Activated naive CD8-positive, alpha-beta T cell treated with anti-CD3 and anti-CD28 coated beads, Interleukin-2, amount 50 U/mL, for 24 hours (primary cell): ENCODE results near the gene EMD.
A peak's percentile ranks its signal among the peaks of the same experiment; 100 is the strongest.

Experiments
- ATAC-seq: fragments of 150-1000 bp; cut with Tn5 transposase; one replicate; pipeline ENCODE4 v1.10.0; 2021
- DNase-seq: peaks from one replicate; pipeline ENCODE4 v3.0.0; 2021
- H3K27ac Mint-ChIP-seq: one replicate; pipeline ENCODE4 v1.8.0; 2021; ENCODE audit warnings: mild to moderate bottlenecking, mixed read lengths
- H3K27me3 Mint-ChIP-seq: one replicate; pipeline ENCODE4 v1.8.0; 2021; ENCODE audit warnings: mixed read lengths
- H3K36me3 Mint-ChIP-seq: one replicate; pipeline ENCODE4 v1.8.0; 2021; ENCODE audit warnings: low read depth, mixed read lengths
- H3K4me1 Mint-ChIP-seq: one replicate; pipeline ENCODE4 v1.8.0; 2021; ENCODE audit warnings: mixed read lengths
- H3K4me3 Mint-ChIP-seq: one replicate; pipeline ENCODE4 v1.8.0; 2021; ENCODE audit warnings: mild to moderate bottlenecking, moderate library complexity, mixed read lengths
- H3K9me3 Mint-ChIP-seq: one replicate; pipeline ENCODE4 v1.8.0; 2021; ENCODE audit warnings: mixed read lengths

Gene EMD

DNA sequence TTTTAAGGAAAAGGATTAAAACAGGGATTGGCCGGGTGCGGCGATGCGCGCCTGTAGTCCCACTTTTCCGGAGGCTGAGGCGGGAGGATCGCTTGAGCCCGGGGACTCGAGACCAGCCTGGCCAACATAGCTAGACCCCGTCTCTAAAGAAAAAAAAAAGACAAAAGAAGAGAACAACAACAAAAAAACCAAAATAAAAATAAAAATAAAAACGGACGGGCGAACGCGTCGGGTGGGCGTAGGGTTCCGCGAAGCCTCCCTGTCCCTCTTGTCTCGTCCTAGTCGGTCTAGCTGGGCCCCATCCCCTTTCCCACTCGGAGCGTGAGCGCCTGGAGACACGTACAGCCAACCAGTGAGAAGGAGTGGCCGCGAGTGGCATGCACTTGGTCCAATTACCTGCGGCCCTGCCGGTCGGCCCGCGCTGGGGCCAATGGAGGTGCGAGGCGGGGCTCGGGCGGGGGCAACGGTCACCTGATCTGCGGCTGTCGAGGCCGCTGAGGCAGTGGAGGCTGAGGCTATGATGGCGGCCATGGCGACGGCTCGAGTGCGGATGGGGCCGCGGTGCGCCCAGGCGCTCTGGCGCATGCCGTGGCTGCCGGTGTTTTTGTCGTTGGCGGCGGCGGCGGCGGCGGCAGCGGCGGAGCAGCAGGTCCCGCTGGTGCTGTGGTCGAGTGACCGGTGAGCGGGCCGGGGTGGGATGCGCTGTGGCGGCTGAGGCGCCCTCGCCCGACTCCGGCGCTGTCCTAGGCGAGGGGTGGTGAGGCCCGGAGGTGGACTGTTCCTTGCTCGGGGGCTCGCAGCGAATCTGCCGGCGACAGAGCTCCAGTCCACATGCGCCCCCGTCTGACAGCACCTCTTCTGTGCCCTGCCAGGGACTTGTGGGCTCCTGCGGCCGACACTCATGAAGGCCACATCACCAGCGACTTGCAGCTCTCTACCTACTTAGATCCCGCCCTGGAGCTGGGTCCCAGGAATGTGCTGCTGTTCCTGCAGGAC is 49.4 kb downstream of the EMD start, which contains the start of gene ATP6AP1:
Gene ATP6AP1 (plus strand): TSS at position 502 of the 996 bp plus-strand sequence. CDS start 16 bp downstream, at position 518.
- peak; percentile 99 for ATAC-seq
- H3K36me3 Mint-ChIP-seq: no peaks in the 10 kb centered on the region

DNA sequence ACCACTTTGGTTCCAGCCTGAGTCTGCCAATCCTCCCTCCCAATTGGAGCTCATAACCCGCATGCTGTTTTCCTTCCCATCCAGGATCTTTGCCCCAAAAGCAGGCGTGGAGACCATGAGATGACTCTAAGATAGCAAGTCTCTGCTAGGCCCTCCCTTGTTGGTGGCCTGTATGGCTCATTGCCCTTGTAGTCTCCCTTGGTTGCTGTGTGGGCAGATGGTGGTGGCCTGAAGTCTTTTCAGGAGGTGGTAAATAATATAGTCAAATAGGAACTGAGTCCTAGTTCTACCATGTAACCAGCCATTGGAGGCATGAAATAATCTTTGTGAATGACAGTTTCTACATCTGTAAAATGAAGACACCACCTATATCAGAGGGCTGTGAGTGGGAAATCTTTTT is 50.6 kb downstream of the EMD start:
- H3K27ac Mint-ChIP-seq: peak overlapping the region; percentile 54
- ATAC-seq (no peak), DNase-seq (no peak)
- H3K4me3 Mint-ChIP-seq: peak overlapping the region; percentile 78
- H3K36me3 Mint-ChIP-seq: no peaks in the 10 kb centered on the region
- H3K4me1 Mint-ChIP-seq: peaks cover 26% of the 10 kb centered on the region
- H3K27me3 Mint-ChIP-seq: no peaks in the 10 kb centered on the region
- no peaks in the 10 kb centered on the region for H3K9me3 Mint-ChIP-seq

More for the DNA sequence above, 49.4 kb downstream of the EMD start, which contains the start of gene ATP6AP1:
- Mint-ChIP-seq H3K4me3 (peak within 1 kb of the TSS; percentile 78), H3K27me3 (no peaks in the 10 kb centered on the region), H3K9me3 (no peaks in the 10 kb centered on the region), H3K27ac (peak within 1 kb of the TSS; percentile 65), H3K4me1 (peaks cover 26% of the 10 kb centered on the region)
- peak; percentile 84 for DNase-seq

DNA sequence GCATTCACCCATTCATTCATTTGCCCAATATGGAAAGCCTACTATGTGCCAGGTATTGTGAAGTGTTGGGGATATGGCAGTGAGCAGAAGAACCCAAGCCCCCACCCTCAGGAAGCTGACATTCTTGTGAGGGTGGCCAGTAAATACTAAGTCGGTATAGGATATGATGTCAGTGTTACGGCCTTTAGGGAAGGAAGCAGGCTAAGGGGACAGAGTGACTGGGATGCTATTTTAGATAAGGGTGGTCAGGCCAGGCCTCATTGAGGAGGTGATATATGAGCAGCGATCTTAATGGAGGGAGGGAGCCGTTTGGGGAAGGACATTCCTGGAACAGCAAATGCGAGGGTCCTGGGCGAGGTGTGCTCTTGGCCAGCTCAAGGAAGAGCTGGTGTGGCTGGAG is 51.4 kb downstream of the EMD start:
- DNase-seq (no peak), ATAC-seq (no peak)
- Mint-ChIP-seq H3K4me1 (peaks cover 26% of the 10 kb centered on the region), H3K36me3 (no peaks in the 10 kb centered on the region), H3K27ac (peak overlapping the region; percentile 36), H3K4me3 (peak overlapping the region; percentile 26), H3K9me3 (no peaks in the 10 kb centered on the region), H3K27me3 (no peaks in the 10 kb centered on the region)

DNA sequence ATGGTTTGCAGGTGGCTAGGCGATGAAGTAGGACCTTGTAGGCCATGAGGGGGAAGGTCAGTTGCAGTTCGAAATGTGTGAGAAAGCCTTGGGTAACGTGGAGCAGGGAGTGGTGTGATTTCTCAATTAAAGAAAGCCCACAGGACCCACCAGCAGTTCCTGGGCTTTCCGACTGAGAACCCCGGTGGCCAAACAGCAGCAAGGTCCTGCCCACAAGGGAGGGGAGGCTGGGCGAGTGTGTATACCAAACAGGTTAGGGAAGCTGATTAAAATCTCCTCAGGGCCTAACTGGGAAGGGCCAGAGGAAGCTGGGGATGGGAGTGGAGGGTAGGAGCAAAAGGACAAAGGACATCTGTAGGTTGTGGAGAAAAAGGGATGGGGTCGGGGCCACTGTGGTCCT is 51.8 kb downstream of the EMD start:
- Mint-ChIP-seq H3K9me3 (no peaks in the 10 kb centered on the region), H3K4me1 (peaks cover 27% of the 10 kb centered on the region), H3K36me3 (no peaks in the 10 kb centered on the region), H3K4me3 (no peak overlapping the region), H3K27ac (peak overlapping the region; percentile 36), H3K27me3 (no peaks in the 10 kb centered on the region)
- DNase-seq (no peak), ATAC-seq (no peak)
